ENCODE results near the gene TOPORS. TPM values are rescaled to one million over a fixed set of nuclear protein-coding genes. Genes with fewer than 3 reads are reported as not detected.
A peak's percentile ranks its signal among the peaks of the same experiment; 100 is the strongest.
"Not testable (repeated sequence)": the region's sequence is repeated elsewhere in the genome, so short reads cannot be mapped to it uniquely, and the experiment has no call there.

Gene TOPORS
- 17.3 and 19.1 TPM in 2 replicates for total RNA-seq

DNA sequence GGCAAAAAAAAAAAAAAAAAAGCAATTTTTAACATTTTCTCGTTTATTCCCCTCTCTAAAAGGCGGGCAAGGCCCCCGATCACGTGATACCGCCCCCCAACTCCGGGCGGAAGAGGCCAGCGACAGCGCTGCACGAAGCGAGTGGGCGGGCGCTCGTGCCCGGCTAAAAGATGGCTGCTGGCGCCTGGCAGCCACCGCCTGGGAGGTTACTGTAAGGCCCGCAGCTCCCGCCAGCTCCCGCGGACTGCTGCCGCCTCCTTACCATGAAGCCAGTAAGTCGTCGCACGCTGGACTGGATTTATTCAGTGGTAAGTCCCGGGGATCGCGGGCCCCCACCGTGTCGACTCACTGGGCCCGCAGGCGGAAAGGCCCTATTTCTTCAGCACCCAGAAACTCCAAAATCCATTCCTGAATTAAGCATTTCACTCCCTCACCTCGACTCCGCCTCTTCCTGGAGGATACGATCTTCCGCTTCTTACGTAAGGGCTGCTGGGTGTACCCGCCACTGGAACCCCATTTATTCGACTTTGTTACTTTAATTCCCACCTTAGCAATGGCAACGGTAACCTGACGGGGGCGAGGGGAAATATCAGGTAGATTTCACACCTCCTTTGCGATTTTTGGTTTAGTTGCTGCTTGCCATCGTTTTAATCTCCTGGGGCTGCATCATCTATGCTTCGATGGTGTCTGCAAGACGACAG lies at the start of gene TOPORS, which contains the start of gene SMIM27:
Gene TOPORS (minus strand): TSS at position 415 of the 701 bp plus-strand sequence. CDS start 150 bp downstream, at position 265.
Gene SMIM27 (plus strand): TSS at position 156 of the 701 bp plus-strand sequence. CDS start 108 bp downstream, at position 264.
- no peak for DNase-seq (ENCODE audit: extremely low read depth, low read depth, low spot score)

DNA sequence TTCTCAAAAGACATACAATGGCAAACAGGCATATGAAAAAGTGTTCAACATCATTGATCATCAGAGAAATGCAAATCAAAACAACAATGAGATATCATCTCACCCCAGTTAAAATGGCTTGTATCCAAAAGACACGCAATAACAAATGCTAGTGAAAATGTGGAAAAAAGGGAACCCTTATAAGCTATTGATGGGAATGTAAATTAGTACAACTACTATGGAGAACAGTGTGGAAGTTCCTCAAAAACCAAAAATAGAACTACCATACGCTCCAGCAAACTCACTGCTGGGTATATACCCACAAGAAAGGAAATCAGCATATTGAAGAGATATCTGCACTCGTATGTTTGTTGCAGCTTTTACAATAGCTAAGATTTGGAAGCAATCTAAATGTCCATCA lies 46.6 kb upstream of the TOPORS start:
- DNase-seq (ENCODE audit: extremely low read depth, low read depth, low spot score): not testable (repeated sequence)

DNA sequence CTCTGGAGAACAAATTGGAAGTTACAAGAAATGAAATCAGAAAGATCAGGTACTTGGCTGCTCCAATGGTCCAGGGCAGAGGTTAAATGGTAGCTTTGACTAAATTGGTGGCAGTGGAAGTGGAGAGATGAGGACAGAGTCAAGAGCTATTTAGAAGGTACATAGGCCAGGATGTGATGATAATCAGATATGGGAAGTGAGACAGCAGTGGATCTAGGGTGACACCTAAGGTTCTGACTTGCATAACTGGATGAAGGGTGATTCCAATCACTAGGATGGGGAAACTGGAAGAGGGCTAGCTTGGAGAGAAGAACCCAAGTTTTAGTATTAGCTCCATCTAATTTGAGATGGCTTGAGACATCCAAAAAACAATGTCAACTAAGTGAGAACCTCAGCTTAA lies 44.5 kb upstream of the TOPORS start:
- DNase-seq (ENCODE audit: extremely low read depth, low read depth, low spot score): no peak

DNA sequence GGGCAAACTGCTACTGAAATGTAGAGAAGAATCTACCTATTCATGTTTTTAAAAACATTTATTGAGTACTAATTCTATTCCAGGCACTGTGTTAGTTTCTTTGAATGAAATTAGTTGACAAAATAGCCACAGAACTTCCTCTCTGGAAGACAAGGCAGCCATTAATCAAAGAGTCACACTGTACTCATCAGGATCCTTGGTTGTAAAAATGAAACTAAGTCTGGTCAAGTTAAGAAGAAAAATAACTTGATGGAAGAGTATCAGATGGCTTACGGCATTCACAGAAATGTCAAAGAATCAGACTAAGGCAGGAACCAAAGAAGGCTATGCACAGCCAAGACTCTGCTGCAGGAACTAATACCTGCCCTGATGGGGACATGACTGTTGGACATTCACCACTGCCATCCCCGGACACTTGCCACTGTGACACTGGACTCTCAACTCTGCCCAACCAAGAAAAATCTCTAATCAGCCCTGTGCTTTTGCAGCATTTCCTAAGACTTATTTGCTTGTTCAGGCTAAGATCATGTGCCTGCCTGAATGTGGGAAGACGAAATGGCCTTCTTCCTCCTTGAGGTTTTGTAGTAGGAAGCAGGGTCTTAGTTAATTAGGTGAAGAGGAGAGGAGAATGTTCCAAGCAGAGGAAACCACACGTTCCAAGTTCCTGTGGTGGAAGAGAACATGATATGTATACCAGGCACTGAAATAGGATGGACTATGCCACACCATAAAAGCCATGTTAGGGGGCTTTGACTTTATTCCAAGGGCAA lies 43.9 kb upstream of the TOPORS start:
- DNase-seq (ENCODE audit: extremely low read depth, low read depth, low spot score): no peak

DNA sequence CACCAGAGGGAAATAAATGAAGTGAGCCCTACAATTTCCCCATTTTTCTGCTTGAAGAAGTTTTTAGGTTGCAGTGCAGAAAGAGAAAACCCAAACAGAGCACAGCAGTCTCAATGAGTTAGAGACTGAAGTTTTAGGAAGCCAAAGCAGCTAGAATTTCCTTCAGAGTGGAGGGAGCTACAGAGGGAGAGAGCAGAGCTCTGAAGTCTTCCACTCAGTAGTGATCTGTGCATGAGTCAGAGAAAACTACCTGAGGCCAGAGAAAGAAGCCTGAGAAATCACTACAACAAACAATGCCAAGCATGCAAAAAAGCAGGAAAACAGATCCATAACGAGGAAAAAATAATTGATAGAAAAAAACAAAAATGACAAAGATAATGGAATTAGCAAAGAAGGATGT lies 38.5 kb upstream of the TOPORS start:
- DNase-seq (ENCODE audit: extremely low read depth, low read depth, low spot score): no peak

DNA sequence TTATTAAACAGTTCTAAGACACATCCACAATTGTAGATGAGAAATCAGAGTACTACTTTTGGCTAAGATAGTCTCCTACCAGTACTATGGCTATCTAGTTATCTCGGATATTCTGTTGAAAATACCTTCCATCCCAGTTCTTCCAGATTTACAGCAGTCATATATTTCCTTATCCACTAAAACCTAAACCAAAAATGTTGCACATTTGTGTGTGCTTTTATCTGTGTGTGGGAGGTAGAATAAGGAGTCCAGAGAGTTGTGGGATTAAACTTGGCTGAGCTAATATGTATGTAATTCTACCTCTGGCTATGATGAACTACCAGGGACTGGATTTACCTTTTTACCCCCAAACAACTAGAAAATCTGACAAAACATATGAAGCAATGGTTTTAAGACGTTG lies 38.1 kb upstream of the TOPORS start:
- DNase-seq (ENCODE audit: extremely low read depth, low read depth, low spot score): no peak

DNA sequence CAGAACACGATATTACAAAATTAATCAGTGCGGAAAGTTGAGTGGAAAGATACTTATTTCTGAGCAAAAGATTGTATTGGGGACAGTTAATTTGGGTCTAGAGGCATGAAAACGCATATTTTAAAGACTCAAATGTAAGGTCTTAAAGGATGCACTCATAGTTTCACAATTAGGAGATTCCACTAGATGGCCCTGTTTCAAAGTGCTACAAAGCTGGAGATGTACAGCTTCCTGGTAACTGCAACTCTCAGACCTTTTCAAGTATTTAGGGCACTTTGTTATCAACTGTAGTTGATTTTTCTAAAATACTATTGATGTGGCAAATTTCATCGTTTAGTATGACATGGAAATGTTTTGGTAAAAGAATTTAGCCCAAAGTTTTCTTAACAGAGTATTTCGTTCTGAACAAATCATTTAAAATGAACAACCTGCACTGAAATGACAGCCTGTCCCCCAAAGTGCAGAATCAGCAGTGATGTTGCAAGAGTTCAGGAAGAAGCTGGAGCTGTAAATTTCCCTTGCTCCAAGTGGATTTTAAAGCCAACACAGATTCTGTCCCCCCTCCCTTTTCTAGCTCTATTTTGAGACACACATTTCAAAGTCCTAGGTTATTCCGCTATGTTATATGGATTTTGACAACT lies 36.8 kb upstream of the TOPORS start:
- no peak for DNase-seq (ENCODE audit: extremely low read depth, low read depth, low spot score)

DNA sequence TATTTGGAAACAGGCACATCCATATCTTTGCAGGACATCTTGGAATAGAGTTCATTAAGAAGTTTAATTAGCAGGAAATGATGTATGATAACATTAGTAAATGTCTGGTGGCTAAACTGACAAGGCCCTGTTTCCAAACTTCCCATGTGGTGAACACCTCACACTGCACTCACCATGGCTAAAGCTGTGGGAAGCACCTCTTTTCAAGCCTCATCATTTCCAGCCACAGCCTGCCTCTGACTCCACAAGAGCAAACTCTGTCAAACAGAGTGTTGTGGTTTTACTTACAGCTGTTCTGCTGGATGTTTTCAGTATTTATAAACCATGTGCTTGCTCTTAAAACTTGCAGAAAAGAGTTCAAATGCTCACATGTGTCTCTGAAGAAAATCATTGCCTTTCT lies 35.5 kb upstream of the TOPORS start:
- DNase-seq (ENCODE audit: extremely low read depth, low read depth, low spot score): no peak

DNA sequence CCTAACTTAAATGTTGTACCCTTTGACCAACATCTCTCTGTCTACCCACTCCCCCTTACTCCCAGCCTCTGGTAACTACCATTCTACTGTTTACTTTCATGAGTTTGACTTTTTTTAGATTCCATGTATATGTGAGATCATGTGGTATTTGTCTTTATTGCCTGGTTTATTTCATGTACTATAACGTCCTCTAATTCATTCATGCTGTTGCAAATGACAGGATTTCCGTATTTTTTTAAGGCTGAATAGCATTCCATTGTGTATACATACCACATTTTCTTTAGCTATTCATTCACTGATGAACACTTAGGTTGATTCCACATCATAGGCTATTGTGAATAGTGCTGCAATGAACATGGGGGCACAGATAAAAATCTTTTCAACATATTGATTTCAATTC lies 32.4 kb upstream of the TOPORS start:
- no peak for DNase-seq (ENCODE audit: extremely low read depth, low read depth, low spot score)

DNA sequence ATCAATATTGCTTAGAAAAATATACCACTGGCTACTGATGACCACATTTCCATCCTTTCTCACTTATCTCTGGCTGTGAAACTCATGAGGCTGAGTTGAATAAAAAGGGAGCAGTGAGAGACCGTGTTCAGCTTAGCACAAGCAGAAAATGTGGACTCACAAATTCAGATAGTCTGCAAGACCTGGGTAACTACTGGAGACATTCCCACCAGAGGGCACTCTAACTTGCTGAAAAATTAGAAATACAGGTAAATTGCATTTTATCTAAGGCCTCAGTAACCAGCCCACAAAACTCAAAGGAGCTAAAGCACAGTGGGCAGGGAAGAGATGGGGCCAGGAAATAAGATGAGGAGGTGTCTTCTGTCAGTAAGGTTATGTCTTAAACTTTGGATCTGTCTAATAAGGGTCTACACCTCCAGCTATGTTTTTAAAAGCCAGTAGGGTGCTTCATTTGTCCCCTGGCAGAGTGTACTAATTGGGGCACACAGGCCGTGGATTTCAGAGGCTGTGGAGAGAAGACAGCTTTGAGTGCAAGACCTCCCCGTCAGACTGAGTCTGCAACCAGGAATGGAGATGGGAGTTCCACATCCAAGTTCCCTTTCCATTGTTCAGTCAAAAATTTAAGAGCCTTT lies 29.2 kb upstream of the TOPORS start:
- DNase-seq (ENCODE audit: extremely low read depth, low read depth, low spot score): peak; percentile 60

DNA sequence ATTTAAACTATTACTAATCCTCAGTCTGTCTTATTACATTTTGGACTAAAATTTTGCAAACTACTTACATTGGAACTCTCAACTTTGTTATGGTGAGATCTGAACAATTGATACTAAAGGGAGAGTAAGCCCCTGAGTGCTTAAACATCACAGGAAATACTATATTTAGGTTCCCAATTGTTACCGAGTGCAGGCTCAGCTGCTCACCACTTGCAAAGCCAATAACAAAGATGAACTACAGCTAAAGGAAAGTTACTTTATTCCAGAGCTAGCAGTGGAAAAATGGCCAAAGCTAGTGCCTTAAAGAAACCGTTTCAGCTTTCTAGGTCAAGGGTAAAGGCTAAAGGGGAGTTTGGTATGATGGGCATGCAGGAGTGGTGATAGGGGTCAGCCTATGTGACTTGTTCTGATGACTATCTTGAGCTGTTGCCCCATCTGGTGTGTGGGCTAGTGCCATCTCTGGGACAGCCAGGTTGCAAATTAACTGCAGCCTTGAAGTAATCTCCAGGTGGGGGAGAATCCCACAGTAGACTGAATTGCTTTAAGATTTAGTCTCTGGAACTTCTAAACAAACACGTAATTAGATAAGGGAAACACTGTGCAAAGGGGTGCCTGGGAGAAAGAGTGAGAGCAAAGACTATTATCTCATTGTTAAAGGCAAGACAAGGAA lies 28.4 kb upstream of the TOPORS start:
- no peak for DNase-seq (ENCODE audit: extremely low read depth, low read depth, low spot score)

DNA sequence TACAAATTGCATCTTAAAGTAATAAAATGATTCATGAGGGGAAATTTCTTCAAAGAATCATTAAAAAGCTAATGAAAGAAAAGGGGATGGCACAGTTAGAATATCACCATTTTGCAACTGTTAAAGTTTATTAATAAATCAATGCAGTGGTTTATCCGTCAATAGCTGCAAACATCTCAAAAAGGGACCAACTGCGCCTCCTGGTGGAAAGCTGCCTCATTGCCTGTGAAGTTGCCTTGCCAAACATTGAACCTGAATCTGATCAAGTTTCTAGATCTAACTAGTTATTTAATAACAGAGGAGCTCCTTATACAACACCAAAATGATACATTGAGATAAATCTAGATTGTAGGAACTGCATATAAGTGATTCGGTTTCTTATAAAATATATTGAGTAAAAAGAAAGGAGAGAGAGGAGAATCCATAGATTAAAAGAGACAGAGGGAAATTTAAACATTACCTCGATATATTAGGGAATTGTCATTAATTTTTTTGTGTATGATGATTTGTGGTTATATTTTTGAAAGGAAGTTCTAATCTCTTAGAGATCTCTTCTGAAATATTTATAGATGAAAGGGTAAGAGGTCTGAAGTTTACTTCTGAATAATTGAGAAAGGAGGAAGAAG lies 27.4 kb upstream of the TOPORS start:
- no peak for DNase-seq (ENCODE audit: extremely low read depth, low read depth, low spot score)

DNA sequence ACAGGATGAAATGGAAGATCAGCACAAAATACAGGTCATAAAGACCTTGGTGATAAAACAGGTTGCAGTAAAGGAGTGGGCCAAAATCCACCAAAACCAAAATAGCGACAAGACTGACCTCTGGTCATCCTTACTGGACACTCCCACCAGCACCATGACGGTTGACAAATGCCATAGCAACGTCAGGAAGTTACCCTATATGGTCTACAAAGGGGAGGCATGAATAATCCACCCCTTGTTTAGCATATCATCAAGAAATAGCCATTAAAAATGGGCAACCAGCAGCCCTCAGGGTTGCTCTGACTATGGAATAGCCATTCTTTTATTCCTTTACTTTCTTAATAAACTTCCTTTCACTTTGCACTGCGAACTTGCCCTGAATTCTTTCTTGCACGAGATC lies 26.6 kb upstream of the TOPORS start:
- DNase-seq (ENCODE audit: extremely low read depth, low read depth, low spot score): no peak

DNA sequence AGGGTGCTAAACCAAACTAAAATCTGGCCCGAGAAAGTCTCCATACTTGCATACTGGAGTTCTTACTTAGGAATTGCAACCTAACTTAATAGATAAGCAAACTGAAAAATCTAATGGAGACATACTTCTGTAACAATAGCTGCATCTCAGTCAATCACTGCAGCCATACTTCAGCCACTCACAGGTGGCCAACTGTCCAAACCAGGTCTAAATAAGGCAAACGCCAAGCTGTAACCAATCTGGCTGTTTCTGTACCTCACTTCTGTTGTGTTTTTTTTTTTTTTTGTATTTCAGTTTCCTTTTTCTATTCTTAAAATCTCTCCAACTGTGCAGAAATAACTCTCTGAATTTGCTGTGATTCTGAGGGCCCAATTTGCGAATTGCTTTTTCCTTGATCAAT lies 24.9 kb upstream of the TOPORS start:
- no peak for DNase-seq (ENCODE audit: extremely low read depth, low read depth, low spot score)

DNA sequence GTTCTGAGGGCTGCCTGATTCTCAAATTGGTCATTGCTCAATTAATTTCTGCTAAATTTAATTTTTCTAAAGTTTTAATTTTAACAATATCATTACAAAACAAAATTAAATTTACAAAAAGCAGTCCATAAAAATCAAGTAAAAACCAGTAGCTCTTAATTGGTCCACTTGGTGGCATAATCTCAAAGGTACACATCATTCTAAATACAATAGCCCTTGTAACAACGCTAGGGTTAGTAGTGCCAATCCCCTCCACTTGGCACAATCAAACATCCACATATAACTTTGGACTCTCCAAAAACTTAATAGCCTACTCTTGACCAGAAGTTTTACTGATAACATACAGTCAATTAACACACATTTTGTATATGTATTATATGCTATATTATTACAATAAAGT lies 22.5 kb upstream of the TOPORS start:
- no peak for DNase-seq (ENCODE audit: extremely low read depth, low read depth, low spot score)

DNA sequence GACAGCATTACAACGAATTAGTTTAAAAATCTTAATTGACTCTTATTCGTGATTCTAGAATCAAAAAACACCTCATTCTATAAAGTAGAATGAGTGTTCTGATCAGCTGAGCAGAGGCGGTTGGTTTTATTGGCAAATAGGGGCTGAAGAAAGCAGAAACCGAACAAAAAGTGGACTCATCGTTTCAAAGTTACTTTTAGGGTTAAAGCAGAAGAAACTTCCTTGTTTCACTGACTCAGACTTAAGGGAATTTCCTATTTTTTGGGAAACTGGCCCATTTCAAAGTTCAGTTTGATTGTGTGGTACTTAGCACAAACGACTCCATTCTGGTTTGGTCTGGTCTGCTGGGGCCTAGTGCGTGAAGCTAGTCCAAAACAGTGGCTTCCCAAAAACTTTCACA lies 21.4 kb upstream of the TOPORS start:
- DNase-seq (ENCODE audit: extremely low read depth, low read depth, low spot score): no peak

DNA sequence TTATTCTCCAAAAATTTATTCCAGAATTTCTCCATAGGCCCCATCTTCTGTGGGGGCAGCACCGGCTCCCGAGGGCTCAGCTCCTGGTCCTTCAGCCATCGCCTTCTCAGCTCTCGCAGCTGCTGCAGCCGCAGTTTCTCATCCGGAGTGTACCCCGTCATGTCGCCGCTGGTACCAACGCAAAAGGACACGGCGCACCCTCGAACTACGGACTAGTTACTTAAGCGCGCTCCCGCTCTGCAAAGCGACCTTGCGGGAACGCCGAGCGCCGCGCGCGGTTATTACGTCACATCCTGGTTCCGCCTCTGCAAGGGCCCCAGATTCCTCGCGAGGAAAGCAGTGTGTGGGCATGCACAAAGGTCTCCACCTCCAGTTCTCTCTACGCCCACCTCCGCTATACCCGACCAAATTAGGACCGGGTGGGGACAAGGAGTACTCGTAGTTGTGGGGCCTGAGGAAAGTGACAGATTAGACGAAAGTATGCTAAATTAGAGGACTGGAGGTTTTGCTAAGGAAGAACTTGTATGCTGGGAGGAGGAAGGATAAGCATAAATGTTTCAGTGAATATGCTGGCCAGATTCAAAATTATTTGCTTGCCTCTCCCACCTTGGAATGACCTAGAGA lies 20.6 kb upstream of the TOPORS start, which contains the start of gene NDUFB6:
Gene NDUFB6 (minus strand): TSS at position 260 of the 624 bp plus-strand sequence. CDS start 99 bp downstream, at position 161.
- no peak for DNase-seq (ENCODE audit: extremely low read depth, low read depth, low spot score)

DNA sequence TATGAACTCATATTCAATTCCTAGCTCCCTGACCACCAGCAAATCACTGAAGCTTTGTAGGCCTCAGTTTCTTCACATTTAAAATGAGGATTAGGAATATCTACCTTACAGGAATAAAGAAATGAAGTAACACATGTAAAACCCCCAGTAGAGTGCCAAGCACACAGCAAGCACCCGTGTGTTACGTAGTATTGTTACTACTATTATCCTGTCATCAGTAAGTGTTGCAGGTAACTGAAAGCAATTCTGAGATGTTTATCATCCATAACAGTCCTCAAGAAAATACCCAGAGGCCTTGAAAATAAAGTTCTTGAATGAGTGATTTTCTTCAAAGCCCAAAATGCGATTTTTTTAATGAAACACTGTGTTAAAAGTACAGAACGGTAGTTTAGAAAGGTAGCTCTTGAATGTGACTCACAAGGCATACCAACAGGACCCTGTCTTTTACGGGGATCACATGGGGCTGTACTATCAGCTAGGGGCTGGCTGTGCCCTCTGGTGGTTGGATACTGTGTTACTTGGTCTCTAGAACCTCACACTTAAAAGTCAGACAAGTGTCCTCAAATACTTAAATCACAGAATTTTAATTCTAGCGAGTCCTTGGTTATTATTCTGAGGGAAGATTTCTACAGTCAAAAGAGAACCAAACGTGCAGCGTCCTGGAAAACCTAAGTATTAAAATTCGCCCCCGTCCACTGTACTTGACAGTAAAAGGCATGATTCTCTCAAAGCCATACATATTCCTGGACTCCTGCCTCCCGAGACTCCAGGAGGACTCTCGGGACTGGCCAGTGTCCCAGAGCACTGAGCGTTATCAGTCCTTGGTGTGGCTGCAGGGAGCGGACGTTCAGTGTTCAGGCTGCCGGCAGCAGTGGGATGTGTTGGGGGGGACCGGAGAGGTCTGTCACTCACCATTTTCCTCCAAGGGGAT lies 19.8 kb upstream of the TOPORS start:
- no peak for DNase-seq (ENCODE audit: extremely low read depth, low read depth, low spot score)

DNA sequence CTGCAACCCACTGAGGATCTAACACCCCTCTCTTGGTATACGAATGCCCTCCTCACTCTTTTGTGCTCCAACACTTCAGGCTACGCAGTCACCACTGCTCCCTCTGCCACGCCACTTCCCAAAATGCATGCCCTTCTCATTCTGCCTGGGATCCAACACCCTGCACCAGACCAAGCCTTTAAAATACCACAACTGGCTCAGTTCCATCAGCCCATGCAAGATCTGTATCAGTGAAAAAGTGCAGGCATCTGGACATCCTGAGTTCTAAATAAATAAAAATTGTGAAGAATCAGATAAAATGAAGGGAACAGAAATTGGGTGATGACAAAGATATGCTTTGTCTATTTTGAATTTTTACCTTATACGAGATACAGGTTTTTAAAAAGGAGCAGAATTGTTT lies 17.9 kb upstream of the TOPORS start:
- no peak for DNase-seq (ENCODE audit: extremely low read depth, low read depth, low spot score)
